H1 (cell line): Measurements from ENCODE around the gene ADD2. TPM values are rescaled to one million over a fixed set of nuclear protein-coding genes. Genes with fewer than 3 reads are reported as not detected.

ENCODE experiments used
- ASH2L ChIP-seq: fragments of 200-600, 300-600 bp; sonication (generic); IDR thresholded peaks from one replicate; pipeline ENCODE4 v1.7.1; 2017; ENCODE audit warnings: low read length
- BACH1 ChIP-seq: IDR thresholded peaks from 2 replicates; pipeline ENCODE4 v1.6.1; 2012; ENCODE audit warnings: low read length, improper control_type of control experiment
- HDAC2 ChIP-seq, 2 experiments: fragments of 300-600 bp in 1 of 2; sonication (generic) in 1 of 2; IDR thresholded peaks; 2 replicates each; pipeline ENCODE4 v1.6.1; 2011 to 2012; ENCODE audit warnings: low read depth in 2 of 2, low read length in 2 of 2, mild to moderate bottlenecking in 2 of 2, moderate library complexity in 2 of 2, borderline replicate concordance in 1 of 2, inconsistent platforms in 1 of 2
- polyA plus RNA-seq, 7 experiments: library from polyadenylated mRNA; depleted of rRNA in 3 of 7; stranded (reverse) in 5 of 7; unstranded in 2 of 7; fragments of >200 nt in 5 of 7; fragments of 200-250 nt in 2 of 7; gene quantifications; 1 replicate in 5 of 7; 2 replicates in 1 of 7; 4 replicates in 1 of 7; pipeline versions ENCODE4 v1.2.1 to v1.2.3, GENCODE V29; 2011 to 2013; ENCODE audit warnings: missing spikeins in 2 of 7, mixed read lengths in 2 of 7
- total RNA-seq: library from RNA; stranded (reverse); fragmentation: NEBNext Ultra II Directional; extraction: Animal tissue kit (Norgen Biotek cat#: 25700); gene quantifications from 2 replicates; pipeline ENCODE4 v1.2.1, GENCODE V29; 2021
- TF ChIP-seq, protein P1 (sequence below): fragments of 300-600 bp; sonication (generic); IDR thresholded peaks from 2 replicates; pipeline ENCODE4 v1.7.1; 2012; ENCODE audit warnings: low read length, moderate library complexity, mild to moderate bottlenecking, inconsistent platforms; ENCODE audit not compliant: insufficient replicate concordance
- TF ChIP-seq, protein P2 (sequence below): IDR thresholded peaks from 2 replicates; pipeline ENCODE4 v1.6.1; 2011; ENCODE audit warnings: low read depth, mild to moderate bottlenecking, low read length; ENCODE audit not compliant: insufficient read depth

ADD2 gene
- total and polyA plus RNA-seq, 2 of the 8 experiments (the other 6 are each of a cell fraction or from before 2014, with no cell fraction given) = 58.5 to 170 TPM

GRCh38 chr2:70743068-70743467, 24.9 kb downstream of the ADD2 start (continued):
- TF ChIP-seq, protein P1, sequence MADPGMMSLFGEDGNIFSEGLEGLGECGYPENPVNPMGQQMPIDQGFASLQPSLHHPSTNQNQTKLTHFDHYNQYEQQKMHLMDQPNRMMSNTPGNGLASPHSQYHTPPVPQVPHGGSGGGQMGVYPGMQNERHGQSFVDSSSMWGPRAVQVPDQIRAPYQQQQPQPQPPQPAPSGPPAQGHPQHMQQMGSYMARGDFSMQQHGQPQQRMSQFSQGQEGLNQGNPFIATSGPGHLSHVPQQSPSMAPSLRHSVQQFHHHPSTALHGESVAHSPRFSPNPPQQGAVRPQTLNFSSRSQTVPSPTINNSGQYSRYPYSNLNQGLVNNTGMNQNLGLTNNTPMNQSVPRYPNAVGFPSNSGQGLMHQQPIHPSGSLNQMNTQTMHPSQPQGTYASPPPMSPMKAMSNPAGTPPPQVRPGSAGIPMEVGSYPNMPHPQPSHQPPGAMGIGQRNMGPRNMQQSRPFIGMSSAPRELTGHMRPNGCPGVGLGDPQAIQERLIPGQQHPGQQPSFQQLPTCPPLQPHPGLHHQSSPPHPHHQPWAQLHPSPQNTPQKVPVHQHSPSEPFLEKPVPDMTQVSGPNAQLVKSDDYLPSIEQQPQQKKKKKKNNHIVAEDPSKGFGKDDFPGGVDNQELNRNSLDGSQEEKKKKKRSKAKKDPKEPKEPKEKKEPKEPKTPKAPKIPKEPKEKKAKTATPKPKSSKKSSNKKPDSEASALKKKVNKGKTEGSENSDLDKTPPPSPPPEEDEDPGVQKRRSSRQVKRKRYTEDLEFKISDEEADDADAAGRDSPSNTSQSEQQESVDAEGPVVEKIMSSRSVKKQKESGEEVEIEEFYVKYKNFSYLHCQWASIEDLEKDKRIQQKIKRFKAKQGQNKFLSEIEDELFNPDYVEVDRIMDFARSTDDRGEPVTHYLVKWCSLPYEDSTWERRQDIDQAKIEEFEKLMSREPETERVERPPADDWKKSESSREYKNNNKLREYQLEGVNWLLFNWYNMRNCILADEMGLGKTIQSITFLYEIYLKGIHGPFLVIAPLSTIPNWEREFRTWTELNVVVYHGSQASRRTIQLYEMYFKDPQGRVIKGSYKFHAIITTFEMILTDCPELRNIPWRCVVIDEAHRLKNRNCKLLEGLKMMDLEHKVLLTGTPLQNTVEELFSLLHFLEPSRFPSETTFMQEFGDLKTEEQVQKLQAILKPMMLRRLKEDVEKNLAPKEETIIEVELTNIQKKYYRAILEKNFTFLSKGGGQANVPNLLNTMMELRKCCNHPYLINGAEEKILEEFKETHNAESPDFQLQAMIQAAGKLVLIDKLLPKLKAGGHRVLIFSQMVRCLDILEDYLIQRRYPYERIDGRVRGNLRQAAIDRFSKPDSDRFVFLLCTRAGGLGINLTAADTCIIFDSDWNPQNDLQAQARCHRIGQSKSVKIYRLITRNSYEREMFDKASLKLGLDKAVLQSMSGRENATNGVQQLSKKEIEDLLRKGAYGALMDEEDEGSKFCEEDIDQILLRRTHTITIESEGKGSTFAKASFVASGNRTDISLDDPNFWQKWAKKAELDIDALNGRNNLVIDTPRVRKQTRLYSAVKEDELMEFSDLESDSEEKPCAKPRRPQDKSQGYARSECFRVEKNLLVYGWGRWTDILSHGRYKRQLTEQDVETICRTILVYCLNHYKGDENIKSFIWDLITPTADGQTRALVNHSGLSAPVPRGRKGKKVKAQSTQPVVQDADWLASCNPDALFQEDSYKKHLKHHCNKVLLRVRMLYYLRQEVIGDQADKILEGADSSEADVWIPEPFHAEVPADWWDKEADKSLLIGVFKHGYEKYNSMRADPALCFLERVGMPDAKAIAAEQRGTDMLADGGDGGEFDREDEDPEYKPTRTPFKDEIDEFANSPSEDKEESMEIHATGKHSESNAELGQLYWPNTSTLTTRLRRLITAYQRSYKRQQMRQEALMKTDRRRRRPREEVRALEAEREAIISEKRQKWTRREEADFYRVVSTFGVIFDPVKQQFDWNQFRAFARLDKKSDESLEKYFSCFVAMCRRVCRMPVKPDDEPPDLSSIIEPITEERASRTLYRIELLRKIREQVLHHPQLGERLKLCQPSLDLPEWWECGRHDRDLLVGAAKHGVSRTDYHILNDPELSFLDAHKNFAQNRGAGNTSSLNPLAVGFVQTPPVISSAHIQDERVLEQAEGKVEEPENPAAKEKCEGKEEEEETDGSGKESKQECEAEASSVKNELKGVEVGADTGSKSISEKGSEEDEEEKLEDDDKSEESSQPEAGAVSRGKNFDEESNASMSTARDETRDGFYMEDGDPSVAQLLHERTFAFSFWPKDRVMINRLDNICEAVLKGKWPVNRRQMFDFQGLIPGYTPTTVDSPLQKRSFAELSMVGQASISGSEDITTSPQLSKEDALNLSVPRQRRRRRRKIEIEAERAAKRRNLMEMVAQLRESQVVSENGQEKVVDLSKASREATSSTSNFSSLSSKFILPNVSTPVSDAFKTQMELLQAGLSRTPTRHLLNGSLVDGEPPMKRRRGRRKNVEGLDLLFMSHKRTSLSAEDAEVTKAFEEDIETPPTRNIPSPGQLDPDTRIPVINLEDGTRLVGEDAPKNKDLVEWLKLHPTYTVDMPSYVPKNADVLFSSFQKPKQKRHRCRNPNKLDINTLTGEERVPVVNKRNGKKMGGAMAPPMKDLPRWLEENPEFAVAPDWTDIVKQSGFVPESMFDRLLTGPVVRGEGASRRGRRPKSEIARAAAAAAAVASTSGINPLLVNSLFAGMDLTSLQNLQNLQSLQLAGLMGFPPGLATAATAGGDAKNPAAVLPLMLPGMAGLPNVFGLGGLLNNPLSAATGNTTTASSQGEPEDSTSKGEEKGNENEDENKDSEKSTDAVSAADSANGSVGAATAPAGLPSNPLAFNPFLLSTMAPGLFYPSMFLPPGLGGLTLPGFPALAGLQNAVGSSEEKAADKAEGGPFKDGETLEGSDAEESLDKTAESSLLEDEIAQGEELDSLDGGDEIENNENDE = no peak
- TF ChIP-seq HDAC2 (IDR thresholded peaks at IDR 0.05; ENCODE audit: borderline replicate concordance in 1 of 2, low read depth in 2 of 2, low read length in 2 of 2) (no peak), BACH1 (no peak), ASH2L (no peak)
- TF ChIP-seq, protein P2, sequence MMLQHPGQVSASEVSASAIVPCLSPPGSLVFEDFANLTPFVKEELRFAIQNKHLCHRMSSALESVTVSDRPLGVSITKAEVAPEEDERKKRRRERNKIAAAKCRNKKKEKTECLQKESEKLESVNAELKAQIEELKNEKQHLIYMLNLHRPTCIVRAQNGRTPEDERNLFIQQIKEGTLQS = no peak
- TF ChIP-seq, all 59 proteins: peak for 0
